C4-2B (cell line): ENCODE measurements around the gene ING2.
"Not testable (repeated sequence)": the region's sequence is repeated elsewhere in the genome, so short reads cannot be mapped to it uniquely, and the experiment has no call there.

Source experiments
- H3K27ac ChIP-seq: fragments of 450-650 bp; 2 replicates; pipeline ENCODE4 v1.5.1; 2017
- ZFX ChIP-seq: fragments of 450-650 bp; IDR thresholded peaks from 2 replicates; pipeline ENCODE4 v1.6.1; 2017
- TF ChIP-seq, protein P1 (sequence below): fragments of 450-650 bp; conservative IDR thresholded peaks from 2 replicates; pipeline ENCODE4 v1.5.1; 2017; ENCODE audit warnings: mild to moderate bottlenecking

The ING2 gene

DNA sequence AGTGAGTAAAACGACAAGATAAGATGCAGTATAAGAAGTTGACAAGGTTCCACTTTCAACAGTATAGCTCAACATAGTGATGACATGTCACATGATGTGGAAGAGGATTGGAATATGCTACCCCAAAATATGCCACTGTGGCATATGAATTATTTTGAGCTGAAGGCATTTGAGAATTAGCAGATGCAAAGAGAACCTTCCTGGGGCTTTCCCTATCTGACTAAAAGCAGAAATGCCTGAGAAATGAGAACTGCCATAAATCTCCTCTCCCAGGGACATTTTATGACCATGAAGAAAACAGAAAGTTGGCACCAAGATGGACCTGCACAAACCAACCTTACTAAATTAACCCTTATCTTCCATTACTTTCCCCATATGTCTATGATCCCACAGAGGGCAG lies 35.6 kb upstream of the ING2 start:
- TF ChIP-seq ZFX: no peak
- TF ChIP-seq, protein P1, sequence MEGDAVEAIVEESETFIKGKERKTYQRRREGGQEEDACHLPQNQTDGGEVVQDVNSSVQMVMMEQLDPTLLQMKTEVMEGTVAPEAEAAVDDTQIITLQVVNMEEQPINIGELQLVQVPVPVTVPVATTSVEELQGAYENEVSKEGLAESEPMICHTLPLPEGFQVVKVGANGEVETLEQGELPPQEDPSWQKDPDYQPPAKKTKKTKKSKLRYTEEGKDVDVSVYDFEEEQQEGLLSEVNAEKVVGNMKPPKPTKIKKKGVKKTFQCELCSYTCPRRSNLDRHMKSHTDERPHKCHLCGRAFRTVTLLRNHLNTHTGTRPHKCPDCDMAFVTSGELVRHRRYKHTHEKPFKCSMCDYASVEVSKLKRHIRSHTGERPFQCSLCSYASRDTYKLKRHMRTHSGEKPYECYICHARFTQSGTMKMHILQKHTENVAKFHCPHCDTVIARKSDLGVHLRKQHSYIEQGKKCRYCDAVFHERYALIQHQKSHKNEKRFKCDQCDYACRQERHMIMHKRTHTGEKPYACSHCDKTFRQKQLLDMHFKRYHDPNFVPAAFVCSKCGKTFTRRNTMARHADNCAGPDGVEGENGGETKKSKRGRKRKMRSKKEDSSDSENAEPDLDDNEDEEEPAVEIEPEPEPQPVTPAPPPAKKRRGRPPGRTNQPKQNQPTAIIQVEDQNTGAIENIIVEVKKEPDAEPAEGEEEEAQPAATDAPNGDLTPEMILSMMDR: no peak
- no peak overlapping the region for H3K27ac ChIP-seq

DNA sequence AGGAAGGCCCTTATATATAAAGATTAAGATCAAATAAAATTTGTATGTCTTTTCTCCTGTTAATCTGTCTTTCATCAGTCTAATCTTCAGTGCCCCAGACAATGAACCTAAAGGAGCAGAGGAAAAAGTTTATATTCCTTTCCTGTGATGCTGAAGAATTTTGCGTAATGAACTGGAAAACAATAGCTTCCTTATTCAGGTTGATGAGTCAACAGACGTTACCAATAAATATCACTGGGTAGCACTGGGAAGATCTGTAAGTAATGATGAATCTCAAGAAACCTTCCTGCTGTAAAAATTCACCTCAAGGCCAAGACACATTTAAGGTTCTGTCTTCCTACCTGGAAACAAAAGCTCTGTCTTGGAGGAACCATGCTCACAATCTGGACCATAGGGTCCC lies 34.9 kb upstream of the ING2 start:
- H3K27ac ChIP-seq: no peak overlapping the region

DNA sequence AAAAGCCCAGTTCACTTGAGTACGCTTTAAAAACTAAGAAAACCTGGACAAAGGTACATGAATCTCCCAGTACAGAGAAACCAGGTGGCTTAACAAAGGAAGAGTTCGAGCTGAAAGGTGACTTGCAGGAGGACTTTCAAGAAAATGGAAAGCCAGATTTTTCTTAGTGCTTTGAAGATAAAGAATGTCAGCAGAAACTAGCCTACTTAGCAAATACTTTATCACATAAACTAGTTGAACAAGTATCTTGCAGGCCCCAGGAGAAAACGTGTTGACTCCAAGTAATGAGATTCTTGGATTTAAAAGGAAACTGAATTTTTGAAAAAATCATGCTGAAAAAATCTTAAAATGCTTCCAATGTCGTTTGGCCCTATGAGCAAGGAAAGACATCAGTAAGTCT lies 34.0 kb upstream of the ING2 start:
- no peak overlapping the region for H3K27ac ChIP-seq

More for the DNA sequence above, 34.9 kb upstream of the ING2 start:
- no peak for TF ChIP-seq ZFX
- TF ChIP-seq, protein P1: no peak

DNA sequence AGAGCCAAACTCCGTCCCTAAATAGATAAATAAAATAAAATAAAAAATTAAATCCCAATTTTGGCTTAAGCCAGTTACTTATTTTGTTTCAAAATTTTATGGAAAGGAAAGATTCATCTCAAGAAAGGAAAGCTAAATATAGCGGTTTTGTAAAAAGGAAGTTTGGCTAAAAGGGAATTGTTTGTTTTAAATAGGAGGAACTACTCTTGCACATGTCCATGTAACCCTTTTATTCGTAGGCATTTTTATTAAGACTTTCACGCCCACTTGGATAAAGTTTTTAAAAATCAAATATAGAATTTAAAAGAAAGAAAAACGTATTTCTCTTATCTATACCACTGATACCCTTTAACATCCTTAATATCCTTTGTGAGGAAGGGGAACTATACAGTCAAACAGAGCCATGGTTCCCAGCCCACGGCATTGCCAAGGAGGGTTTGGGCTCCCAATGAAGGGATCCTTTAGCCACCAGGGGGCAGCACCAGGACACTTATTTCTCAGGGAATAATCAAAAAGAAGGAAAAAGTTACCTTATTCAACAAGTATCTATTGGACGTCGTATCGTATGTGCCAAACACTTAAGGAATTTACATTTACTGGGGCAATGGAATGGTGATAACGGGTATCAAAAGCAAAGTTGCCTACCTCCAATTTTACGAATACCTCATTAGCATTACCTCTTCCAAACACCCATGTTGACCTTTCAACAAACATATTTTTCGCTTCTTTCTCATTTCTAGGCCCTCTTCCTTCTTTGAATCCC lies 32.7 kb upstream of the ING2 start:
- H3K27ac ChIP-seq: no peak overlapping the region
- no peak for TF ChIP-seq ZFX
- TF ChIP-seq, protein P1: peak; percentile 84

More for the DNA sequence above, 34.0 kb upstream of the ING2 start:
- TF ChIP-seq ZFX: no peak
- TF ChIP-seq, protein P1: no peak

DNA sequence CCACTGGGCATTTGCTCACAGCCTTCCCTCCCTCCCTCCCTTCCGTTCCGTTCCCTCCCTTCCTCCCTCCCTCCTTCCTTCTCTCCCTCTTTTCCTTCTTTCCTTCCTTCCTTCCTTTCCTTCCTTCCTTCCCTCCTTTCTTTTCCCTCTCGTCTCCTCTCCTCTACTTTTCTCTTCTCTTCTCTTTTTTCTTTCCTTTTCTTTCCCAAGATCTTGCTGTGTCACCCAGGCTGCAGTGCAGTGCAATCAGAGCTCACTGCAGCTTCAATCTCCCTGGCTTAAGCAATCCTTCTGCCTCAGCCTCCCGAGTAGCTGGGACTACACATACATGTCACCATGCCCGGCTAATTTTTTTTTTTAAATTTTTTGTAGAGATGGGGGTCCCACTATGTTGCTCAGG lies 26.7 kb upstream of the ING2 start:
- H3K27ac ChIP-seq: no peak overlapping the region
- TF ChIP-seq, protein P1: no peak
- TF ChIP-seq ZFX: no peak

DNA sequence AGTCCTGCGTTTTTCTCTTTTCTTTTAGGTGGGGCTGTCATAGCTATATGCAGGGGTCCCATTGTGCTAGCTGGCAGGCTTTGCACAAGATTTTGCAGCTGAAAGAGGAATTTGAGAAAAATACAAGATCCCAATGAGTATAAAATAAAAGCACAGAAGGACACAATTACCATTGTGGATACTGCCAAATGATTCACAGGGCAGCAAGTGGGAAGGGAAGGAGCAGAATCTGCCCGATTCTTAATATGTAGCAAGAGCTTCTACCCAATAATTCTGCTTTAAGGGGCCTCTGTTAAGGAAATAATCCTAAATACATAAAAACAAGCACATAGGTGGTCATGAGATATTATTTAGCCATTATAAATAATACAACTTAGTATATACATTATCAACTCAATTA lies 25.9 kb upstream of the ING2 start:
- no peak overlapping the region for H3K27ac ChIP-seq
- TF ChIP-seq ZFX: no peak
- TF ChIP-seq, protein P1: no peak

DNA sequence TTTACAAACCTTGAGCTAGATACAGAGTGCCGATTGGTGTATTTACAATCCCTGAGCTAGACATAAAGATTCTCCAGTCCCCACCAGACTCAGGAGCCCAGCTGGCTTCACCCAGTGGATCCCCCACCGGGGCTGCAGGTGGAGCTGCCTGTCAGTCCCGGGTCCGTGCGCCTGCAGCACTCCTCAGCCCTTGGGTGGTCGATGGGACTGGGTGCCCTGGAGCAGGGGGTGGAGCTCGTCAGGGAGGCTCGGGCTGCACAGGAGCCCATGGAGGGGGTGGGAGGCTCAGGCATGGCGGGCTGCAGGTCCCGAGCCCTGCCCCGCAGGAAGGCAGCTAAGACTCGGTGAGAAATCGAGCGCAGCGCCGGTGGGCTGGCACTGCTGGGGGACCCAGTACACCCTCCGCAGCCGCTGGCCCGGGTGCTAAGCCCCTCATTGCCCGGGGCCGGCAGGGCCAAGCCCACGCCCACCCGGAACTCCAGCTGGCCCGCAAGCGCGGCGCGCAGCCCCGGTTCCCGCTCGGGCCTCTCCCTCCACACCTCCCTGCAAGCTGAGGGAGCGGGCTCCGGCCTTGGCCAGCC lies 22.3 kb upstream of the ING2 start:
- H3K27ac ChIP-seq: not testable (repeated sequence)

DNA sequence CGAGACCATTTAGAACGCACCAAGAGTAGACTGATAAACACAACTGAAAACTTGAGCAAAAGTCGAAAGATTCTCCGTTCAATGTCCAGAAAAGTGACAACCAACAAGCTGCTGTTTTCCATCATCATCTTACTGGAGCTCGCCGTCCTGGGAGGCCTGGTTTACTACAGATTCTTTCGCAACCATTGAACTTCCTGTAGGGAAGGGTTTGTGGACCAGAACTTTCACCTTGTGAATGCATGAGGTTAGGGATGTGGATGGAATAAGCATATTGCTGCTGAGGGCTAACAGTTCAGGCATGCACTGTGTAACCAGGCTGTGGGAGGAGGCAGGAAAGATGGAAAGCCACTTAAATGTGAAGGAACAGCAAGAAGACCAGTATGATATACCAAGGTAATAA lies 20.9 kb upstream of the ING2 start:
- no peak overlapping the region for H3K27ac ChIP-seq
- no peak for TF ChIP-seq ZFX
- TF ChIP-seq, protein P1: no peak
